B cell (primary cell): Measurements from ENCODE around the gene TEC. TPM values are rescaled to one million over a fixed set of nuclear protein-coding genes. Genes with fewer than 3 reads are reported as not detected.

Source experiments
- ATAC-seq: fragments of 200-7000 bp; cut with Tn5 transposase; one replicate; pipeline ENCODE4 v1.10.0; 2021; ENCODE audit warnings: low read depth, mild to moderate bottlenecking, moderate number of reproducible peaks, moderate library complexity
- CTCF ChIA-PET: fragments of 350-600 bp; sonication (Branson Sonifier 250); formaldehyde crosslinking; loops from one replicate; lab custom pipeline; 2021; ENCODE audit warnings: antibody characterized with exemption, inconsistent platforms; lab: Charles Lee
- POLR2A ChIA-PET: fragments of 350-600 bp; sonication (Branson Sonifier 250); formaldehyde crosslinking; loops from one replicate; lab custom pipeline; 2021; ENCODE audit warnings: antibody characterized with exemption; lab: Charles Lee
- DNase-seq: peaks from one replicate; pipeline ENCODE4 v3.0.0; 2013
- H2AFZ ChIP-seq: 2 replicates; pipeline ENCODE4 v1.6.1; 2012; ENCODE audit warnings: mild to moderate bottlenecking, low read depth, low read length; ENCODE audit not compliant: insufficient read depth, poor library complexity, severe bottlenecking
- H3K27ac ChIP-seq, 2 donors: 1 replicate in 1 of 2; 2 replicates in 1 of 2; pipeline ENCODE4 v1.5.1; 2012 to 2013; ENCODE audit warnings: low read length in 2 of 2, mild to moderate bottlenecking in 2 of 2, moderate library complexity in 1 of 2
- H3K27me3 ChIP-seq, 4 experiments: fragments of 200-600 bp in 1 of 4; sonication (generic) in 1 of 4; replicated peaks in 1 of 4; 1 replicate in 2 of 4; 2 replicates in 2 of 4; pipeline versions ENCODE4 v1.6.1 to v1.7.0; 2013 to 2016; ENCODE audit warnings: low read length in 3 of 4, mild to moderate bottlenecking in 2 of 4, mixed read lengths in 1 of 4, moderate library complexity in 1 of 4; ENCODE audit not compliant: insufficient read depth in 4 of 4, control insufficient read depth in 3 of 4; ENCODE audit errors: control extremely low read depth in 1 of 4
- H3K36me3 ChIP-seq, 2 experiments: replicated peaks in 1 of 2; 1 replicate in 1 of 2; 2 replicates in 1 of 2; pipeline versions ENCODE4 v1.6.1 to v1.7.1; 2013; ENCODE audit warnings: low read length in 1 of 2; ENCODE audit not compliant: insufficient read depth in 2 of 2, control insufficient read depth in 1 of 2; ENCODE audit errors: control extremely low read depth in 1 of 2, extremely low read depth in 1 of 2
- H3K4me1 ChIP-seq, 2 donors: fragments of 200-600 bp in 1 of 2; sonication (generic) in 1 of 2; 1 replicate in 1 of 2; 2 replicates in 1 of 2; pipeline versions ENCODE4 v1.5.1 to v1.6.1; 2013 to 2017; ENCODE audit warnings: low read length in 2 of 2; ENCODE audit not compliant: control insufficient read depth in 2 of 2, insufficient read depth in 2 of 2
- H3K4me2 ChIP-seq: replicated peaks from 2 replicates; pipeline ENCODE3; 2012; ENCODE audit warnings: mild to moderate bottlenecking, low read depth, low read length; ENCODE audit not compliant: poor library complexity, severe bottlenecking
- H3K4me3 ChIP-seq, 5 experiments: fragments of 200-600 bp in 1 of 5; sonication (generic) in 1 of 5; 1 replicate in 3 of 5; 2 replicates in 2 of 5; pipeline versions ENCODE4 v1.5.1 to v1.7.0; 2011 to 2016; ENCODE audit warnings: low read length in 4 of 5, mild to moderate bottlenecking in 4 of 5, low read depth in 2 of 5, control low read depth in 1 of 5, moderate library complexity in 1 of 5; ENCODE audit not compliant: insufficient read depth in 1 of 5; ENCODE audit errors: control extremely low read depth in 1 of 5, extremely low read depth in 1 of 5
- H3K79me2 ChIP-seq: fragments of 200-600 bp; sonication (generic); one replicate; pipeline ENCODE4 v1.6.0; 2016; ENCODE audit warnings: low read length; ENCODE audit not compliant: control insufficient read depth, insufficient read depth
- H3K9ac ChIP-seq: fragments of 200-600 bp; sonication (generic); 2 replicates; pipeline ENCODE4 v1.6.1; 2017; ENCODE audit warnings: mild to moderate bottlenecking, low read length, moderate library complexity
- H3K9me3 ChIP-seq, 3 donors: one replicate each; pipeline versions ENCODE4 v1.6.1 to v1.7.1; 2013; ENCODE audit warnings: low read length in 2 of 3; ENCODE audit not compliant: control insufficient read depth in 2 of 3, insufficient read depth in 1 of 3; ENCODE audit errors: control extremely low read depth in 1 of 3
- H4K20me1 ChIP-seq: 2 replicates; pipeline ENCODE4 v1.6.0; 2012; ENCODE audit warnings: mild to moderate bottlenecking, low read length; ENCODE audit not compliant: insufficient read depth, control insufficient read depth, poor library complexity, severe bottlenecking
- H3K27ac Mint-ChIP-seq: one replicate; pipeline ENCODE4 v1.8.0; 2021; ENCODE audit warnings: mixed read lengths
- H3K27me3 Mint-ChIP-seq: one replicate; pipeline ENCODE4 v1.8.0; 2021; ENCODE audit warnings: mixed read lengths
- H3K4me1 Mint-ChIP-seq: one replicate; pipeline ENCODE4 v1.8.0; 2021; ENCODE audit warnings: mixed read lengths
- H3K4me3 Mint-ChIP-seq: one replicate; pipeline ENCODE4 v1.8.0; 2021; ENCODE audit warnings: mixed read lengths
- H3K9me3 Mint-ChIP-seq: one replicate; pipeline ENCODE4 v1.8.0; 2022; ENCODE audit warnings: mixed read lengths; ENCODE audit not compliant: insufficient read depth
- CTCF ChIP-seq: fragments of 200-600 bp; IDR thresholded peaks from one replicate; pipeline ENCODE4 v1.8.0; 2022; ENCODE audit warnings: antibody characterized with exemption, mild to moderate bottlenecking
- EZH2 ChIP-seq: IDR thresholded peaks from 2 replicates; pipeline ENCODE4 v1.6.1; 2012; ENCODE audit warnings: borderline replicate concordance, low read depth, mild to moderate bottlenecking, moderate library complexity, low read length; ENCODE audit not compliant: insufficient read depth, poor library complexity, severe bottlenecking
- WGBS: methylation state at CpG from one replicate; pipeline ENCODE4 v1.1.5; 2013; ENCODE audit warnings: missing lambda C conversion rate; ENCODE audit not compliant: insufficient coverage; 5-methylcytosine and 5-hydroxymethylcytosine counted together
- intact Hi-C: fragments of 100-400 bp; cut with micrococcal nuclease; formaldehyde crosslinking; loops from one replicate; pipeline ENCODE4 v1.10.0; 2022
- polyA plus RNA-seq: library from polyadenylated mRNA; depleted of rRNA; stranded (reverse); fragments of >200 nt; gene quantifications from 2 replicates; pipeline ENCODE4 v1.2.3, GENCODE V29; 2012
- total RNA-seq, 2 donors: library from RNA; stranded (reverse); fragments of 120-200 nt in 1 of 2; gene quantifications; 1 replicate in 1 of 2; 2 replicates in 1 of 2; pipeline versions ENCODE4 v1.2.3 to v1.2.4, GENCODE V29; 2013 to 2022

Gene TEC
- total and polyA plus RNA-seq, 2 donors (not counting 1 experiment from before 2014, with no cell fraction given) = 2.0 to 8.3 TPM

GRCh38 chr4:48255072-48255958 lies 14.3 kb downstream of the TEC start:
- Histone ChIP-seq H3K4me3 (no peak overlapping the region), H2AFZ (no peak overlapping the region), H3K36me3 (no peaks in the 10 kb centered on the region), H3K27ac (no peak overlapping the region), H3K4me2 (no peak overlapping the region), H4K20me1 (peaks cover 7% of the 10 kb centered on the region), H3K9ac (no peak overlapping the region), H3K9me3 (no peaks in the 10 kb centered on the region), H3K27me3 (no peaks in the 10 kb centered on the region), H3K79me2 (peaks cover 62% of the 10 kb centered on the region), H3K4me1 (no peaks in the 10 kb centered on the region)
- no peaks in the 10 kb centered on the region for H3K27me3 Mint-ChIP-seq
- no peaks in the 10 kb centered on the region for H3K9me3 Mint-ChIP-seq
- WGBS = over 99% methylated on average over 6 of the region's 6 CpGs
- peaks cover 6% of the 10 kb centered on the region for H3K4me1 Mint-ChIP-seq
- H3K27ac Mint-ChIP-seq = no peak overlapping the region
- ChIA-PET CTCF (interaction anchor here (0.6 to 1.5 kb wide), 3 partner anchors 11 to 707 kb away, joined by 3 to 6 read pairs (median 5); no protein-coding TSS in a partner anchor), POLR2A (no interaction called here)
- no peak for DNase-seq
- no peak overlapping the region for H3K4me3 Mint-ChIP-seq
- intact Hi-C loops = no loop called here
- no peak for ATAC-seq
- TF ChIP-seq CTCF (no peak), EZH2 (no peak)
